ENCODE data around the gene TMEM256.

The TMEM256 gene

GRCh38 chr17:7389924-7390910 lies 13.7 kb downstream of the TMEM256 start:
- Histone ChIP-seq H3K4me1 (ENCODE audit: control insufficient read depth, insufficient read depth, low read length) (no peaks in the 10 kb centered on the region), H3K9me3 (ENCODE audit: control insufficient read depth, insufficient read depth, low read length) (no peaks in the 10 kb centered on the region), H3K36me3 (ENCODE audit: control insufficient read depth, insufficient read depth, low read length) (peaks cover 17% of the 10 kb centered on the region), H3K4me3 (ENCODE audit: low read depth, low read length) (no peak overlapping the region), H3K27me3 (ENCODE audit: control insufficient read depth, insufficient read depth, low read length) (no peaks in the 10 kb centered on the region), H3K9ac (ENCODE audit: low read depth, low read length) (no peak overlapping the region)

DNA sequence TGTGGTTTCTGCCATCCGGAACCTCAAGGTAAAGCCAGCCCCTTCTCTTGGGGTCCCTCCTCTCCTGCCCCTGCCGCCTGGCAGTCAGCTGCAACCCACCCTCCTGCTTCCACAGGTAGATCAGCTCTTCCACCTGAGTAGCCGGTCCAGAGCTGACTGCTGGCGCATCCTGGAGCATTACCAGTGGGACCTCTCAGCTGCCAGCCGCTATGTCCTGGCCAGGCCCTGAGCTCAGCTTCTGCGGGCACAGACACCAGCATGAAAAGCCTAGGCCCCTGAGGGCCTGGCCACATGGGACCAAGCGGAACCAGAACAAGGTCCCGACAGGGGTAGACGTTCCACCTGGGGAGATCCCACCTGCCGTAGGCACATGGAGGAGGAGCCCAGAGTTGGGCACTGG lies 15.0 kb downstream of the TMEM256 start:
- Histone ChIP-seq H3K4me1 (ENCODE audit: control insufficient read depth, insufficient read depth, low read length) (no peaks in the 10 kb centered on the region), H3K9me3 (ENCODE audit: control insufficient read depth, insufficient read depth, low read length) (no peaks in the 10 kb centered on the region), H3K36me3 (ENCODE audit: control insufficient read depth, insufficient read depth, low read length) (peaks cover 17% of the 10 kb centered on the region), H3K4me3 (ENCODE audit: low read depth, low read length) (no peak overlapping the region), H3K27me3 (ENCODE audit: control insufficient read depth, insufficient read depth, low read length) (no peaks in the 10 kb centered on the region), H3K9ac (ENCODE audit: low read depth, low read length) (no peak overlapping the region)

GRCh38 chr17:7384489-7385081 lies 19.3 kb downstream of the TMEM256 start:
- Histone ChIP-seq H3K4me1 (ENCODE audit: control insufficient read depth, insufficient read depth, low read length) (peaks cover 9% of the 10 kb centered on the region), H3K36me3 (ENCODE audit: control insufficient read depth, insufficient read depth, low read length) (peaks cover 4% of the 10 kb centered on the region), H3K9ac (ENCODE audit: low read depth, low read length) (no peak overlapping the region), H3K4me3 (ENCODE audit: low read depth, low read length) (peak overlapping the region; percentile 76), H3K27me3 (ENCODE audit: control insufficient read depth, insufficient read depth, low read length) (peaks cover 33% of the 10 kb centered on the region), H3K9me3 (ENCODE audit: control insufficient read depth, insufficient read depth, low read length) (no peaks in the 10 kb centered on the region)

DNA sequence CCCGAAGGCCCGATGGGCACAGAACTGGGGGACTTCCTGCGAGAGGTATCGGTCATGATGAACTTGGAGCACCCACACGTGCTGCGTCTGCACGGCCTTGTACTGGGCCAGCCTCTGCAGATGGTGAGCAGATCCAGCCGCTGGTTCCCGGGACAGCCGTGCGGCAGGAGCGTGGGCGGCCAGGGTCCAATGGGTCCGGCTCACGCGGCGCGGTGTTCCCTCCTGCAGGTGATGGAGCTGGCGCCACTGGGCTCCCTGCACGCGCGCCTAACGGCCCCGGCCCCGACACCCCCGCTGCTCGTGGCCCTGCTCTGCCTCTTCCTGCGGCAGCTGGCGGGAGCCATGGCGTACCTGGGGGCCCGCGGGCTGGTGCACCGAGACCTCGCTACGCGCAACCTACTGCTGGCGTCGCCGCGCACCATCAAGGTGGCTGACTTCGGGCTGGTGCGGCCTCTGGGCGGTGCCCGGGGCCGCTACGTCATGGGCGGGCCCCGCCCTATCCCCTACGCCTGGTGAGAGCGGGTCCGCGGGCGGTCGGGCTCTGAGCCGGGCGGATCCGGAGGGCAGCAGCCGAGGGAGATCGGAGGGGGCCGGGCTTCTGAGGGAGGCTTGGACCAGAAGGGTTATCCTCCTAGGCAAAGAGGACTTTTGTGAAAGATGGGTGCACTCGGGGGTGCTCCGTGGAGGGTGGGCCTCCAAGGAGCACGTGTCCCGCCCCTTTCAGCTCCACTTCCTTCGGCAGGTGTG lies 20.0 kb downstream of the TMEM256 start:
- H3K4me3 ChIP-seq (ENCODE audit: low read depth, low read length), result peak overlapping the region; percentile 76
- peaks cover under 1% of the 10 kb centered on the region for H3K36me3 ChIP-seq (ENCODE audit: control insufficient read depth, insufficient read depth, low read length)
- H3K9ac ChIP-seq (ENCODE audit: low read depth, low read length), result no peak overlapping the region
- peaks cover 35% of the 10 kb centered on the region for H3K27me3 ChIP-seq (ENCODE audit: control insufficient read depth, insufficient read depth, low read length)
- H3K9me3 ChIP-seq (ENCODE audit: control insufficient read depth, insufficient read depth, low read length), result no peaks in the 10 kb centered on the region
- H3K4me1 ChIP-seq (ENCODE audit: control insufficient read depth, insufficient read depth, low read length), result peaks cover 9% of the 10 kb centered on the region

DNA sequence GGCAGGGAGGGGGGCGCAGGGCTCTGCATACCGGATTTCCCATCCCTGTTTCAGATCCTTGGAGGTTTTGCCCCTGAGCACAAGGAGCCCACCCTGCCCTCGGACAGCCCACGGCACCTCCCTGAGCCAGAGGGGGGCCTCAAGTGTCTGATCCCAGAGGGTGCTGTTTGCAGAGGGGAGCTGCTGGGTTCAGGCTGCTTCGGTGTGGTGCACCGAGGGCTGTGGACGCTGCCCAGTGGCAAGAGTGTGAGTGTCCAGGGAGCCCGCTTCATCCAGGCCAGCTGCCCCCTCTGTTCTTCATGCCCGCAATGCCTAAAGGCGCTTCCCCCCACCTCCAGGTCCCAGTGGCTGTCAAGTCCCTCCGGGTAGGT lies 20.5 kb downstream of the TMEM256 start:
- Histone ChIP-seq H3K4me3 (ENCODE audit: low read depth, low read length) (peak overlapping the region; percentile 76), H3K9ac (ENCODE audit: low read depth, low read length) (no peak overlapping the region)

GRCh38 chr17:7382901-7383300 lies 21.0 kb downstream of the TMEM256 start:
- Histone ChIP-seq H3K4me3 (ENCODE audit: low read depth, low read length) (no peak overlapping the region), H3K9me3 (ENCODE audit: control insufficient read depth, insufficient read depth, low read length) (no peaks in the 10 kb centered on the region), H3K4me1 (ENCODE audit: control insufficient read depth, insufficient read depth, low read length) (peaks cover 9% of the 10 kb centered on the region), H3K9ac (ENCODE audit: low read depth, low read length) (no peak overlapping the region), H3K36me3 (ENCODE audit: control insufficient read depth, insufficient read depth, low read length) (no peaks in the 10 kb centered on the region), H3K27me3 (ENCODE audit: control insufficient read depth, insufficient read depth, low read length) (peaks cover 35% of the 10 kb centered on the region)

More for the DNA sequence above, 20.5 kb downstream of the TMEM256 start:
- no peaks in the 10 kb centered on the region for H3K9me3 ChIP-seq (ENCODE audit: control insufficient read depth, insufficient read depth, low read length)
- no peaks in the 10 kb centered on the region for H3K36me3 ChIP-seq (ENCODE audit: control insufficient read depth, insufficient read depth, low read length)
- peaks cover 35% of the 10 kb centered on the region for H3K27me3 ChIP-seq (ENCODE audit: control insufficient read depth, insufficient read depth, low read length)
- H3K4me1 ChIP-seq (ENCODE audit: control insufficient read depth, insufficient read depth, low read length), result peaks cover 9% of the 10 kb centered on the region

- Histone ChIP-seq H3K4me3 (ENCODE audit: low read depth, low read length) (peak within 1 kb of the TSS; percentile 50), H3K9me3 (ENCODE audit: control insufficient read depth, insufficient read depth, low read length) (no peaks in the 10 kb centered on the region), H3K27me3 (ENCODE audit: control insufficient read depth, insufficient read depth, low read length) (peaks cover 35% of the 10 kb centered on the region), H3K4me1 (ENCODE audit: control insufficient read depth, insufficient read depth, low read length) (peaks cover 9% of the 10 kb centered on the region), H3K36me3 (ENCODE audit: control insufficient read depth, insufficient read depth, low read length) (no peaks in the 10 kb centered on the region), H3K9ac (ENCODE audit: low read depth, low read length) (no peak within 1 kb of the TSS)
Measured at GRCh38 chr17:7380855-7381683, 22.8 kb downstream of the TMEM256 start, which contains the start of gene TNK1. Gene TNK1 (plus strand): TSS chr17:7381089. CDS start chr17:7382927, 1,838 bp downstream.

GRCh38 chr17:7380321-7380720 lies 23.6 kb downstream of the TMEM256 start:
- peak overlapping the region; percentile 50 for H3K4me3 ChIP-seq (ENCODE audit: low read depth, low read length)
- no peak overlapping the region for H3K9ac ChIP-seq (ENCODE audit: low read depth, low read length)
- no peaks in the 10 kb centered on the region for H3K9me3 ChIP-seq (ENCODE audit: control insufficient read depth, insufficient read depth, low read length)
- no peaks in the 10 kb centered on the region for H3K36me3 ChIP-seq (ENCODE audit: control insufficient read depth, insufficient read depth, low read length)
- H3K4me1 ChIP-seq (ENCODE audit: control insufficient read depth, insufficient read depth, low read length), result peaks cover 9% of the 10 kb centered on the region
- peaks cover 35% of the 10 kb centered on the region for H3K27me3 ChIP-seq (ENCODE audit: control insufficient read depth, insufficient read depth, low read length)

- H3K27me3 ChIP-seq (ENCODE audit: control insufficient read depth, insufficient read depth, low read length), result peaks cover 35% of the 10 kb centered on the region
- no peaks in the 10 kb centered on the region for H3K36me3 ChIP-seq (ENCODE audit: control insufficient read depth, insufficient read depth, low read length)
- no peaks in the 10 kb centered on the region for H3K9me3 ChIP-seq (ENCODE audit: control insufficient read depth, insufficient read depth, low read length)
- H3K4me3 ChIP-seq (ENCODE audit: low read depth, low read length), result no peak overlapping the region
- no peak overlapping the region for H3K9ac ChIP-seq (ENCODE audit: low read depth, low read length)
- peaks cover 9% of the 10 kb centered on the region for H3K4me1 ChIP-seq (ENCODE audit: control insufficient read depth, insufficient read depth, low read length)
Measured at GRCh38 chr17:7379134-7379533, 24.8 kb downstream of the TMEM256 start.

DNA sequence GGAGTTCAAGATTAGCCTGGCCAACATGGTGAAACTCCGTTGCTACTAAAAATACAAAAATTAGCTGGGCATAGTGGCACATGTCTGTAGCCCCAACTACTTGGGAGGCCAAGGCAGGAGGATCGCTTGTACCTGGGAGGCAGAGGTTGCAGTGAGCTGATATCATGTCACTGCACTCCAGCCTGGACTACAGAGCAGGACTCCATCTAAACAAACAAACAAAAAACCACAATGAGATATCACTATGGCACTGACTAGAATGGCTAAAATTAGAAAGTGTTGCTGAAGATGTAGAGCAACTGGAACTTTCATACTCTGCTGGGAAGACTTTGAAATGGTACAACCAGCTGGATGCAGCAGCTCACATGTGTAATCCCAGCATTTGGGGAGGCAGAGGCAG lies 29.5 kb downstream of the TMEM256 start:
- Histone ChIP-seq H3K36me3 (ENCODE audit: control insufficient read depth, insufficient read depth, low read length) (no peaks in the 10 kb centered on the region), H3K9me3 (ENCODE audit: control insufficient read depth, insufficient read depth, low read length) (no peaks in the 10 kb centered on the region), H3K9ac (ENCODE audit: low read depth, low read length) (no peak overlapping the region), H3K27me3 (ENCODE audit: control insufficient read depth, insufficient read depth, low read length) (no peaks in the 10 kb centered on the region), H3K4me3 (ENCODE audit: low read depth, low read length) (no peak overlapping the region), H3K4me1 (ENCODE audit: control insufficient read depth, insufficient read depth, low read length) (no peaks in the 10 kb centered on the region)

DNA sequence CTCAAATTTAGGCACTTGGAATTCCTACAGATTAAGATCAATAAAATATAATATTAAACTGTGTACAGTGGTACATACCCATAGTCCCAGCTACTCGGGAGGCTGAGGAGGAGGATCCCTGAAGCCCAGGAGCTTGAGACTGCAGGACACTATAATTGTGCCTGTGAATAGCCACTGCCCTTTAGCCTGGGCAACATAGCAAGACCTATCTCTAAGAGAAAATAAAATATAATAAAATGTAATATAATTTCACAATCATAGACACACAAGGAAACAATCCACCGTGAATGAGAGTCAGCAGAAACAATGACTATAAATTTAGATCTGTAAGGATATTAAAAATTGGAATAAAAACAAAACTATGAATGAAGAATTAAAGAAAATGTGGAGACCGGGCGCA lies 33.0 kb downstream of the TMEM256 start:
- no peaks in the 10 kb centered on the region for H3K36me3 ChIP-seq (ENCODE audit: control insufficient read depth, insufficient read depth, low read length)
- H3K9ac ChIP-seq (ENCODE audit: low read depth, low read length), result no peak overlapping the region
- peaks cover 4% of the 10 kb centered on the region for H3K4me1 ChIP-seq (ENCODE audit: control insufficient read depth, insufficient read depth, low read length)
- no peak overlapping the region for H3K4me3 ChIP-seq (ENCODE audit: low read depth, low read length)
- no peaks in the 10 kb centered on the region for H3K9me3 ChIP-seq (ENCODE audit: control insufficient read depth, insufficient read depth, low read length)
- no peaks in the 10 kb centered on the region for H3K27me3 ChIP-seq (ENCODE audit: control insufficient read depth, insufficient read depth, low read length)
